Bone marrow (tissue), 2 donors: Measurements from ENCODE around the gene FAM118A.
"Not testable (repeated sequence)": the region's sequence is repeated elsewhere in the genome, so short reads cannot be mapped to it uniquely, and the experiment has no call there.

Experiments
- DNase-seq, 2 donors: peaks; one replicate each; lab custom pipeline; 2025; lab: John Stamatoyannopoulos, UW

FAM118A gene

DNA sequence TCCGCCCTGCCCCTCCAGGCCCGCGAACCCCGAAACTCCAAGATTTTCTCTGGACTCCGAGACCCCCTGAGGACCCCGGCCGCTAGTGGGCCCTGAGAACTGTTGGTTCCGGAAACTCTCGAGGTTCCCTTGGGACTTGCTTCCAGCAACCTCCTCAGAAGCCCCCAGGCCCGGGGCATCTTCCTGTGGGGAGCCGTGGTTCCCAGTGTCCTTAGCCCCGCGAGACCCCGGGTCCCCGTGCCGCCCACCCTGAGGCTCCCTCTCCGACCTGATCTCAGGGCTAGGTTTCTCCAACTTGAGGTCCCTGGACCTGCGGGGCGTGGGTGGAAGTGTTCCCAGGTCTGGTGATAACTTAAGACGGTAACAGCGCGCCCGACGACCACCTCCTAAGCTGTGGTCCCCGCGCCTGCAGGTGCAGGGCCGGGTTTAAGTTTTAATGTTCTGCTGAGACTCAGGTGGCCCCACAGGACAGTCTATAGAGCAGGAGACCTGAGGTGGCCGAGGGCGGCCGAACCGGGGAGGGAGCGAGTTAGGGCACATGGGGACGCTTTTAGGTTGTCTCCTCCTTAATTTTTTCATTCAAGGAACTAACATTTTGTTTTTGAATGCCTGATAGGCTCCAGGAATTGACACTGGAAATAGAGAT, 720 bp downstream of the FAM118A start:
- no peak for DNase-seq

DNA sequence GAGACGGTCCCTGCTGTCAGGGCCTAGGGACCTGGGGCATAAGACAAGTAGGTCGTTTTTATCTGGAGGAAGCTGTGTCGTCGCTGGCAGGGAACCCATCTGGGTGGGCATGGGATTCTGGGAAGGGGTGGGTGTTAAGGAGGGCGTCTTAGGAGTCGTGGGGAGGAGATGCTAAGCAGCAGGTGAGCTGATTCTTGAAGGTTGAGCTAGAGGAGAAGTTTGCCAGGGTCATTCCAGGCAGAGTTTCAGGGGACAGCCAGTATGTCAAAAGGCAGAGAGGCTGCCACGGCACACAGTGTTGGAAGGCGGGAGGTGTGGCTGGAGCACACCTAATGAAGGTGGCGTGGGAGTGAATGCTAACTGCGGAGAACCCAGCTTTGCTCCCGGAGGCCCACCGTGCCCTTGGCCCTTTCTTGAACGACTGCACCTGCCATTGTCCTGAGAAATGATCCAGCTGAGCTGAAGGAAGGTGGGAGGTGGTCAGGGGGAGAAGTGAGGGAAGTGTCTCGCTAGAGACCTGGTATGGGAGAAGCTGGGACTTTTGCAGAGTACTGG, 1.3 kb downstream of the FAM118A start:
- DNase-seq: no peak

DNA sequence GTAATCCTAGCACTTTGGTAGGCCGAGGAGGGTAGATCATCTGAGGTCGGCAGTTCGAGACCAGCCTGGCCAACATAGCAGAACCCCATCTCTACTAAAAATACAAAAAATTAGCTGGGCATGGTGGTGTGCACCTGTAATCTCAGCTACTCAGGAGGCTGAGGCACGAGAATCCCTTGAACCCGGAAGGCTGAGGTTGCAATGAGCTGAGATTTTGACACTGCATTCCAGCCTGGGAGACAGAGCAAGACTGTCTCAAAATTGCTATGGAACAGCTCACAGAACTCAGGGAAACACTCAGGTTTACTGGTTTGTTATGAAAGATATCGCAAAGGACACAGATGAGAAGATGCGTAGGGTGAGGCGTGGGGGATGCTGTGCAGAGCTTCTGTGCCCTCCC, 2.7 kb downstream of the FAM118A start:
- DNase-seq: no peak

DNA sequence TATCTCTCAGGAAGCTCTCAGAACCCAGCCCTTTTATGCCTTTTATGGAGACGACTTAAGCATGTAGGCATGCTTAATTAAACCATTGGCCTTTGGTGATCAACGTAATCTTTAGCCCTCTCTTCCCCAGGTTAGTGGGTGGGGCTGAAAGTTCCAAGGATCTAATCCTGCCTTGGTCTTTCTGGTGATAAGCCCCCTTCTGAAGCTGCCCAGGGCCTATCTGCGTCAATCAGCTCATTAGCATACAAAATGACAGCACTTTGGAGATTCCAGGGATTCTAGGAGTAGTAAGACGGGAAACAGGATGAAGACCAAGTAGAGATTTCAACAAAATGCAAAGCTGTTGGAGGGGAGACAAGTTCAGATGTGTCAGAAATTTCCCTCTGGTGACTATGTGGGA, 3.1 kb downstream of the FAM118A start:
- DNase-seq: no peak

DNA sequence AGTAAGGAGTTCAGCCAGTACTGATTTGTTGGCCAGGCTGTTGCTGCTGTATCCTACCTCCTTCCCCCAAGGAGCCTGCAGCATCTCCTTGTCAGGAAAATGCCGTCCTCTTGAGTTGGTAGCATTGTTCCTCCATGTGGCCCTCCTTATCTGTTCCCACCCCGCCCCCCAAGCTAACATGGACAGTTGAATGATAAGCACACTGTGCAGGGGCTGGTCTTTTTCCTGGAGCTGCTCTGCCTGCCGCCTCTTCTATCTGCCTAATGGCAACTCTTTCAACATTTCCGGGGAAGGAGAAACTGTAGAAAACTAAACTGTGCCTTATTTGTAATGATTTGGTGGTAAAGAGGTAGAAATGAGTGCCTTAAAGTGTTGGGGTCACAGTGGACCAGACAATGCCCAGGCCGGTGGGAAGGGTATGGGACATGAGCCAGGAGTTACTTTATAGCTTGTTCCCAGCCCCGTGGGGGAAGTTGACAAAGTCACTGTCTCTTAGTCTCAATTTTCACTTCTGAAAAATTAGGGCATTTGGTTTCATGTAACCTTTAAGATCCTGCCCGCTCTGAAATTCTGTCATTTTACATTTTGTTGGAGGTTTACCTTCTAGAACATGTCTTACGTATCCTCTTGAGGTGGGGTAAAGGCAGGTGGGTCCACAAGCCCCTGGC, 4.5 kb downstream of the FAM118A start:
- no peak for DNase-seq

DNA sequence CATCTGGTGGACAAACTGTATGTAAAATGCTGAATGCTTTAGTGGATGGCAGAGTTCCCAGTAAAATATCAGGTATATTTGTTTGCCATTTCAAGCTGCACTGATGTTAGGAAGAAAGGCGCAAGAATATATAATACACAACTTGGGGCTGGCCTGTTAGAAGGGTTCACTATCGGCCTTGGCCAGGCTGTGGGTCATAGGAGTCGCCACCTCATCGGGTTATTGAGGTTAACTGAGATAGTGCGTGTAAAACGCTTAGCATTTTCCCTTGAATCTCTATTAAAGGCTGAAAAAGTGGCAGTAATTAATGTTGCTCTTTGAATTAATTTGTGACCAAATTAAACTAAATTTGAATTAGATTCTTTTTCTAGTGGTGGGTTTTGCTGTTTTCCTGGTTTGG, 5.1 kb downstream of the FAM118A start:
- no peak for DNase-seq

DNA sequence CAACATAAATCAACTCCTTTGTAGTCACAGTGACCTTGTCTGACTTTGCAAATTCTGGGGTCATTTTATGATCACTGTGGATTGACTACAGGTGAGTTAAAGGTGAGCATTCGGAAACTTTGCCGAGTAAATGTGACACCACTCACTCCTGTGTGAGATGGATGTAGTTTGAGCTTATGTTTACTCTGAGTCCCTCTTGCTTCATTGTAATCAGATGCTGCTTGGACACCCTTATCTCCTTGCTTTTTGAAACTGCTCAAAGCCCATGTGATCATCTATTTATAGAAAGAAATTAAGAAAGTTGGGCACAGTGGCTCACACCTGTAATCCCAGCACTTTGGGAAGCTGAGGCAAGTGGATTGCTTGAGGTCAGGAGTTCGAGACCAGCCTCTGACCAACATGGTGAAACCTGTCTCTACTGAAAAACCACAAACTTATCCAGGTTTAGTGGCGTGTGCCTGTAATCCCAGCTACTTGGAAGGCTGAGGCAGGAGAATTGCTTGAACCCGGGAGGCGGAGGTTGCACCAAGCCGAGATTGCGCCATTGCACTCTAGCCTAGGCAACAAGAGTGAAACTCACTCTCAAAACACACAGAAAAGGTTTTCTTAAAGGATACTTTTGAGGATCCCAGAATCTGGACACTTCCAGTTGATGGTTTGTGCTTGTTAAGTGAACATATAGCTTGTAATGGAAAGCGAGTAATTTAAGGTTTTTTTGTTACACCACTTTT, 7.2 kb downstream of the FAM118A start:
- no peak for DNase-seq

DNA sequence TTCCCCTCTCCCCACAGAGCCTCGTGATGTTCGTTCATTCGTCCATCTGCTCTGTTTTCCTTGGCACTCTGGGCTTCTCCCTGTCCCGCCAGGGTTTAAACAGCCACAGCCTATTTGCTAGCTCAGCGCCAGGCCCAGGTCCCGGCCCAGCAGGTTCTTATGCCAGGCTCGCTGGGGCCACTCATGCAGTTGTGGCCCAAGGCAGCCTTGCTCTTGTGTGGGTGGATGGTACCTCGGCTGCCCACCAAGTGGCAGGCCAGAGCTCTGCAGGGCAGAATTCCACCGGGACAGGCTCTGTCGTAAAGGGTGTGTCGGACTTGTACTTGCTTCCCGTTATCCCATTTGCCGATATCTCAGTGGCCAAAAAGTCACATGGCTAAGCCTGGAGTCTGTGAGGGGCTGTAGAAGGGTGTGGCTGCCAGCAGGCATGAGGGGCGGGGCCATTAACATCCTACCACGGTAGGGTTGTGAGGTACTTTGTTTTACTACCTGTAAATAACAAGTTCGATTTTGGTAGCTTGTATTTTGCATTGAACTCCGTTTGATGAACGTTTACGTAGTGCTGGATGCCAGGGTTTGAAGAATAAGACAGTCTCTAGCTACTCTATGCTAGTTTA, 7.9 kb downstream of the FAM118A start:
- no peak for DNase-seq

DNA sequence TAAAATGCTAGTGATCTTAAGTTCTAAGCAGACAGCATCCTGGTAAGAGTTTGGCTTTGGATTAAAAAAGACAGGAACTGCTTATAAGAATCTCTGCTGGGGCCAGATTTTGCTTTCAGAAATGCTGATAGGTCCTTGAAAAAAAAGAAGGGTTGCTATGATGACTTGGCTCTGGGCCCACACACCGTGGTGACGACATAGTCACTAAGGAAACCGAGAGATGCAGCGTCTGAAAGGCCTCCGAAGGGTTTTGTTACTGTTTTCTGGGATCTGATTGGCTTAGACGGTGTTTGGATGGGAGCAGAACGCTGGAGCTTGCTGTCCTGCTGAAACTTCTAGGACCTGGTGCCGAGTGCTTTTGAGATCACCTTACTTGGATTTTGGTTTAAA, 8.4 kb downstream of the FAM118A start:
- DNase-seq: peak in 1 of 2 donors; percentile 15

DNA sequence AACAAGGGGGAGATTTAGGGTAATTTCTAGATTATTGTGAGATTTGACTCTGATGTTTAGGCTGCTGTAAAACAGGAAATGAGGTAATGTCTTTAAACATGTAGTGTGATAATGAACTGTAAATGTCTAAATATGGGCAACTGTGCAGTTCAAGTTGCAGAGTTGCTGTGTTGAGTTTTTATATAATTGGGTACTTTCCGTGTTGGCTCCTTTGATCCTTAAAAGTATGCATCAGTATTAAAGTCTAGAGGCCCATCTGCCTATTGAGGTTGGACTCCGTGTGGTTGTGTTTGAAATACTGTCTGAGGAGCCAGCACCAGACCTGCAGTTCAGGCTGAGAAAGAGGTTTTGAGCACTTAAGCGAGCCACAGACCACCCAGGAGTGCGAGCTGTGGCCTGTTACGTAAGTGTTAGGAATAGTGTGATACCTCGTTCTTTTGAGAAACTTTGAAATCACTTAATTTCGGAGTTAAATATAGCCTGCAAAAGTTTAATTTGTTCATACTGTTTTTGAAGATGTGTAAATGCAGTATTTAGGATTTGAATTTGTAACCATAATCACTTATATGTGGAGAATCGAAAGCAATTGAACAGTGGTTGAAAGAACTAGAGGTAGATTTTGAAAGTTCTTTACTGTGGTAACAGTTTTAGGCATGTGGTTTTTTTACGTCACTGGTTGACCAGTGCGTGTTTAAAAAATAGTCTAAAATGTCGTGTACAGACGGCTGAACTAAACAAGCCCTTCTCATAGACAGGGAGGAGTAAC, 9.0 kb downstream of the FAM118A start:
- no peak for DNase-seq

DNA sequence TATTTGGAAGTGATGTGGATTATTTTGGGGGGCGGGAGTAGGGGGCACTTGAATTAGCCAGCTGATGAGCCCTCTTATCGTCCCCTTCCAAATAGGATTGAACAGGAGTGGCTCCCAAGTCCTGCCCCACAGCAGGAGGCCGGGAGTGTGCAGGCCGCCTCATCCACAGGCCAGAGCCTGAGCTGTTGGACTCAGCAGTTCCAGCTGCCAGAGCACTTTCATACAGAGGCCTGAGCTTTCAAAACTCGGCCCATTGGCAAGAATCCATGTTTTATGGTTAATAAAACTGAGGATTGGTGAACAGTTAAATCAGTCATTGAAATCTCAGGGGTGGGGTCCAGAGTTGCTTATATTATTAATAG, 9.6 kb downstream of the FAM118A start:
- DNase-seq: no peak

DNA sequence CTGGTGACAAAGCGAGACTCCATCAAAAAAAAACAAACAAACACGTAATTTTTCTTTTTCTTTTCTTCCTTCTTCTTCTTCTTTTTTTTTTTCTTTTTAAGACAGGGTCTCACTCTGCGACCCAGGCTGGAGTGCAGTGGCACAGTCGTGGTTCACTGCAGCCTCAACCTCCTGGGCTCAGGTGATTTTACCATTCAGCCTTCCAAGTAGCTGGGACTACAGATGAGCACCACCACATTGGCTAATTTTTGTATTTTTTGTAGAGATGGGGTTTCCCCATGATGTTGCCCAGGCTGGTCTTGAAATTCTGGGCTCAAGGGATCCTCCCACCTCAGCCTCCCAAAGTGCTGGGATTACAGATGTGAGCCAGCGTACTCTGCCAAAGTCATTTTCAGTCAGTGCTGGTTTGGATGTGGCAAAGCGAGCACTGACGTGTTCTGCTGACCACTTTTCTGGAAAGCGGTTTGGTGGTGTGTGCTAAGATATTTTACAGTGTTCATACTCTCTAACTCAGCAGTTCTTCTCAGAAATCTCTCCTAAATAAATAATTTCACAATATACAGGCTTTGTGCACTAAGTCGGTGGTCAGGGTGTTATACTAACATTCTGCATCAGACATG, 10.7 kb downstream of the FAM118A start:
- no peak for DNase-seq

DNA sequence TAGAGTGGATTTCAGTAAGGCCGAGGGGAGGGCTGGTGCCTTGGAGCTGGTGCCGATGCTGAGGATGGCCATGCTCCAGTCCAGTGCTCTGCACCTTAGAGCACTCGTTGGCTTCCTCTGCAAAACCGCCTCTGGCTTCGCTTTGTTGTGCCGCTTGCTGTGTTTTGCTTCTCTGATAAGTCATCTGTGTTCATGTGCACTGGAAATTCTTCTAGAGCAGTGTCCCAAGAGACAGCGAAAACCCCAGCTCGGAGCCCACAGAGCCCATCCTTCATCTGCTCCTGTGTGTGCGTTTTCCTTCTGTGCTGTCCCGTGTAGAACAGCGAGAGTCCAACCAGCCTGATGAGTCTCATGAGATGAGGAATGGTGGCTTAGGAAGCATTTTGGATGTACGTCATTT, 12.1 kb downstream of the FAM118A start:
- no peak for DNase-seq

DNA sequence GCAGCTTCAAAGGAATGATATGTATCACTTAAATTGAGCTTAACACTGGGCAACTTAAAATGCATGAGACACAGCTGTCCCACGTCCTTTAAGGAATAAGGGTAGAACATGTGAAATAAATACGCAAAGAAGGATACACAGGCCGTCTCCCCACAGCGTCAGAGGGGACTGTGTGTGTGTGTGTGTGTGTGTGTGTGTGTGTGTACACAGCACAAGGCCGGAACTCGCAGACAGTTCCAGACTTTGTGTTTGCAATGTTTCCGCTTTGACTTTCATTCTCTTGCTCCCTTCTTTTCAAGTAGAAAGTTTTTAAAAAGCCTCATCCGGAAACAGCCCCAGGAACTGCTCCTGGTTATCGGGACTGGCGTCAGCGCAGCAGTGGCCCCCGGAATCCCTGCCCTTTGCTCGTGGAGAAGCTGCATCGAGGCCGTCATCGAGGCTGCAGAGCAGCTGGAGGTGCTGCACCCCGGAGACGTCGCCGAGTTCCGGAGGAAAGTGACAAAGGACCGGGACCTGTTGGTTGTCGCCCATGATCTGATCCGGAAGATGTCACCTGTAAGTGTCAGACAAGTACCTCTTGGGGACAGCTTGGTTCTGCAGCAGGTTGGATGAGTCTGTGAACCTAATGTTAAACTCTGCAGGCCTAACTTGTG, 13.3 kb downstream of the FAM118A start:
- DNase-seq: no peak

DNA sequence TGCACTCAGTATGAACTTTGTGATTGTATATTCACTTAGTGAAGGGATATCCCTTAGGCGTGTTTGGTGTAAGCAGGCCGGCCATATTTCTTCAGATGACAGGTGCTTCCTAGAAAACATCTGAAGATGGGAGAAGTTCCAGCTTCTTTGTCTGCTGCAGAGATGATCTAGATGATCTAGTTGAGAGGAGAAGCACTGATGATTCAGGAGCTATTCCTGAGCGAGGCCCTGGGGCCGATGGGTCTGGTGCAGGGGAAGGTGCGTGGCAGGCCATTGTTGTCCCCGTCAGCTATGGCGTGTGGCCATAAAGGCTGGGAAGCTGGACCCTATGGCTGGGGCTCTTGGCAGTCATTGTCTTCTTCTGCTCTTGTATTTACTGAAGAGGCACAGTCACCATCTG, 14.0 kb downstream of the FAM118A start:
- DNase-seq: no peak

DNA sequence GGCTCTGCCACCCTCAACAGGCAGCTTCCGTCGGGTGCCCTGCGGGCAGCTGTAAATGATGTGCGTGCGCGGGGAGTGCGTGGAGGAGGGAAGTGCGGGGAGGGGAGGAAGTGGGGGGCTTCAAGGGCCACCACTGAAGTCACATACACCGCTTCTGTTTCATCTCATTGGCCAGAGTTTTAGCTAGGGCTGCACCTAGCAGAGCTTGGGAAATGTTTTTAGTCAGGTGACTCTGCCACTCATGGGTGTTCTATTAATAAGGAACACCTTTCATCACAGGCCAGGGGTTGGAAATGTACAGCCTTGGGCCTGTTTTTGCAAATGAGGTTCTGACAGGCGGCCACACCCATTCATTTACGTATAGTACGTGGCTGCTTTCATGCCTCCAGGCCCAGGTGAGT, 14.6 kb downstream of the FAM118A start:
- DNase-seq: no peak

DNA sequence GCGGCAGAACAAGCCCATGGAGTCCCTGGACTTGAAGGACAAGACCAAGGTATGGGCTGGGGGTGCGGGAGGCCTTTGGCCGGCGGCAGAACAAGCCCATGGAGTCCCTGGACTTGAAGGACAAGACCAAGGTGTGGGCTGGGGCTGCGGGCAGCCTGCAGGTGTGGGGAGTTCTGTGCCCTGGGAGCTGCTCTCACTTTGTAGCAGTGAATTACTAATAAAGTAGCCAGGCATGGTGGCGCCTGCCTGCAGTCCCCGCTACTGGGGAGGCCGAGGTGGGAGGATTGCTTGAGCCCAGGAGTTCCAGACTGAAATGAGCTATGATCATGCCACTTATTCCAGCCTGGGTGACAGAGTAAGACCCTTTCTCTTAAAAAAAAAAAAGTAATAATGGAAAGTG, 18.5 kb downstream of the FAM118A start:
- not testable (repeated sequence) for DNase-seq

DNA sequence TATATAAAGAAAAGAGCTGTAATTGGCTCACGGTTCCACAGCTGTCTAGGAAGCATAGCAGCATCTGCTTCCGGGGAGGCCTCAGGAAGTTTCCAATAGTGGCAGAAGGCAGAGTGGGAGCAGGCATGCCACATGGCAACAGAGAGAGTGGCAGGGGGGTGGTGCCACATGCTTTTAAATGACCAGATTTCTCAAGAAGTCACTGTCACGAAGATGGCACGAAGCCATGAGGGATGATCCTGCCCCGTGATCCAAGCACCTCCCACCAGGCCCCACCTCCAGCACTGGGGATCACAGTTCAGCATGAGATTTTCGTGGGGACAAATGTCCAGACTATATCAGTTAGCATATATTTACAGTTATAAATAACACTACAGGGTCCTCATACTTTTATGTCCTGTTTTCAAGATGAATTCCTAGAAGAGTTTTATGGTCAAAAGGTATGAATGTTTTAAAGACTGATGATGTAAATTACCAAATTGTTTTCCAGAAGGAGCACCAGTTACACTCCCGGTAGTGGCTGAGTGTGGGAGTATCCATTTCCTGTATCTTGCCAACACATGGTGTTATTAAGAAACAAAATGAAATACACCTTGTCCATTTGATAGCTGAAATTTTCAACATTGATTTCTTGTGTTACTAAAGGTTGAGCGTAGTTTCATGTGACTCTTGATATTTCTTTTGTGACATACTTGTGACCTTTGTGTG, 19.2 kb downstream of the FAM118A start:
- no peak for DNase-seq

DNA sequence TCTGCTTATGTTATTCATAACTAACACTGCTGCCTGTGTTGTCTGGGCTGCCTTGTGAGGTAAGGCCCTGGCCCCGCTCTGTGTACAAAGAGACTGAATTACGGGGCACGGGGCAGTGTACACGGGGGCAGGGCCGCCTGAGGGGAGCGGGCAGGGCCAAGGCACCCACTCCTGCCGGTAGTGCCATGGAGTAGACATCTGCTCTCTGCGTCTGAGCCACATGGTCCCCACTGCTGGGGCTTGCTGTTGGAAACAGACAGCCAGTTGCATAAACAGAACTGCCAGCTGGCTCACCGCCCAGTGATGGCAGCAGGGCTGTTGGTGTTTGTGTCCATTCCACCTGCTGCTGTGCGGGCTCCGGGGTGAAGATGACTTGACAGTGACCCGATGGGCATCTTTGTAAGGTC, 19.8 kb downstream of the FAM118A start:
- DNase-seq: no peak

DNA sequence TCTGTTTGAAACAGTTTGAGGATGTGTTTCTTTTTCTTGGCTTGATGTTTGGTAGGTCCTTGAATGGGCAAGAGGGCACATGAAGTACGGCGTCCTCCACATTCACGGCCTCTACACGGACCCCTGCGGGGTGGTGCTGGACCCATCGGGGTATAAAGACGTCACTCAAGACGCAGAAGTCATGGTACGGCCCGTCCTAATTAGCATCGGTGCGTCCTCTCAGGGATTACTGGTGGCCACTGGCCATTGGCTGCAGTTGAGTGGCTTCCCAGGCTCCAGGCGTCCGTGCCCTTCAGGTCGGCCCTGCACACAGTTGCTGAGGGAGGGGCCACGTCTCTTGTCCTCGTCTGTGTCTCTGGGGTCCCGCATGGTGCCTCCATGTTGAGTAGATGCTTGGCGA, 20.8 kb downstream of the FAM118A start:
- no peak for DNase-seq
